ENCODE measurements around the gene PLCB1. TPM values are rescaled to one million over a fixed set of nuclear protein-coding genes. Genes with fewer than 3 reads are reported as not detected.

The PLCB1 gene
- total and polyA plus RNA-seq, 2 experiments from 2014 or later, result 14.9 to 20.7 TPM

- no peak for TF ChIP-seq ZNF462 (CRISPR knock-in tag; IDR thresholded peaks at IDR 0.05)
Observed at GRCh38 chr20:8353512-8353911, 221.4 kb downstream of the PLCB1 start (continued).

- ATAC-seq, result no peak
- no peaks in the 10 kb centered on the region for H3K9me2 ChIP-seq (ENCODE audit: insufficient read depth)
- H3K36me3 Mint-ChIP-seq (ENCODE audit: low read depth), result no peaks in the 10 kb centered on the region
- TF ChIP-seq ZNF331 (CRISPR knock-in tag; IDR thresholded peaks at IDR 0.05; ENCODE audit: low read depth) (no peak), JUNB (IDR thresholded peaks at IDR 0.05; ENCODE audit: unreplicated experiment) (no peak), POLR2AphosphoS5 (IDR thresholded peaks at IDR 0.05; ENCODE audit: low read depth) (no peak), ZNF462 (CRISPR knock-in tag; IDR thresholded peaks at IDR 0.05) (no peak), ETS1 (IDR thresholded peaks at IDR 0.05) (no peak), EZH2 (IDR thresholded peaks at IDR 0.05; ENCODE audit: low read depth, unreplicated experiment) (no peak), CTCF (conservative IDR thresholded peaks at IDR 0.05; ENCODE audit: low read depth in 2 of 2) (no peak)
Observed at GRCh38 chr20:8355453-8355852, 223.4 kb downstream of the PLCB1 start.

More at GRCh38 chr20:8355453-8355852, 223.4 kb downstream of the PLCB1 start:
- H3K4me3 Mint-ChIP-seq, result no peak overlapping the region
- no peak for DNase-seq (ENCODE audit: low spot score)
- no peak overlapping the region for H3K27ac ChIP-seq (ENCODE audit: low read depth)
- H3K9me3 Mint-ChIP-seq, result no peaks in the 10 kb centered on the region
- peaks cover 15% of the 10 kb centered on the region for H3K4me1 Mint-ChIP-seq
- no peaks in the 10 kb centered on the region for H3K27me3 Mint-ChIP-seq (ENCODE audit: insufficient read depth, low read depth, poor library complexity)
- H4K20me1 ChIP-seq (replicated peaks; ENCODE audit: insufficient read depth), result no peaks in the 10 kb centered on the region
- no peak overlapping the region for H3K4me2 ChIP-seq
- H3F3A ChIP-seq (replicated peaks; ENCODE audit: low read depth), result no peaks in the 10 kb centered on the region
- H3K36me3 ChIP-seq (ENCODE audit: insufficient read depth), result no peaks in the 10 kb centered on the region
- H3K27me3 ChIP-seq (ENCODE audit: insufficient read depth), result no peaks in the 10 kb centered on the region
- peaks cover 10% of the 10 kb centered on the region for H3K4me1 ChIP-seq (ENCODE audit: insufficient read depth)
- no peak overlapping the region for H2AFZ ChIP-seq
- H3K4me3 ChIP-seq, result no peak overlapping the region
- H3K79me2 ChIP-seq (replicated peaks; ENCODE audit: insufficient read depth), result no peaks in the 10 kb centered on the region
- no peak overlapping the region for H3K27ac Mint-ChIP-seq
